Measurements from ENCODE around the gene CYP4F8.

- TF ChIP-seq CTCF (IDR thresholded peaks at IDR 0.05) (no peak), POLR2A (IDR thresholded peaks at IDR 0.05) (no peak), EP300 (IDR thresholded peaks at IDR 0.05) (no peak)
These were observed 48.2 kb downstream of the CYP4F8 start for GRCh38 chr19:15663247-15663646.

All from upper lobe of left lung (tissue), 4 donors.